SK-N-SH treated with all-trans-retinoic acid at 6 μM for 48 hours (cell line): ENCODE results near the gene SLC39A3.

Experiments
- ATAC-seq: fragments of 200-7000 bp; cut with Tn5 transposase; 3 replicates; pipeline ENCODE4 v1.9.1; 2020; ENCODE audit warnings: mild to moderate bottlenecking, moderate library complexity
- ARNTL ChIP-seq: fragments of 450-650 bp; formaldehyde crosslinking; IDR thresholded peaks from 2 replicates; pipeline ENCODE4 v1.5.0; 2020; ENCODE audit warnings: low read depth, mild to moderate bottlenecking, moderate library complexity, borderline replicate concordance
- BACH2 ChIP-seq: fragments of 250-450 bp; sonication (Bioruptor Pico); IDR thresholded peaks from 2 replicates; pipeline ENCODE4 v1.9.0; 2021; ENCODE audit warnings: mild to moderate bottlenecking, borderline replicate concordance
- CREB5 ChIP-seq: fragments of 250-450 bp; sonication (Bioruptor Pico); IDR thresholded peaks from 2 replicates; pipeline ENCODE4 v1.5.1; 2020; ENCODE audit warnings: low read depth, mild to moderate bottlenecking, moderate library complexity
- CSRNP3 ChIP-seq: fragments of 250-450 bp; sonication (Bioruptor Pico); IDR thresholded peaks from 2 replicates; pipeline ENCODE4 v1.5.1; 2021; ENCODE audit warnings: mild to moderate bottlenecking, moderate library complexity
- ESRRG ChIP-seq: fragments of 250-450 bp; sonication (Bioruptor Pico); IDR thresholded peaks from 2 replicates; pipeline ENCODE4 v1.6.1; 2021; ENCODE audit warnings: mild to moderate bottlenecking
- GLIS3 ChIP-seq: fragments of 250-450 bp; sonication (Bioruptor Pico); IDR thresholded peaks from 2 replicates; pipeline ENCODE4 v1.5.0; 2020; ENCODE audit warnings: mild to moderate bottlenecking, moderate library complexity
- ISL1 ChIP-seq: fragments of 250-450 bp; sonication (Bioruptor Pico); IDR thresholded peaks from 2 replicates; pipeline ENCODE4 v2.1.2; 2022; ENCODE audit warnings: mild to moderate bottlenecking, moderate library complexity
- OSR1 ChIP-seq: fragments of 250-450 bp; sonication (Bioruptor Pico); IDR thresholded peaks from 2 replicates; pipeline ENCODE4 v1.8.0; 2022; ENCODE audit warnings: moderate library complexity, mild to moderate bottlenecking, inconsistent platforms
- POU6F1 ChIP-seq: fragments of 250-450 bp; sonication (Bioruptor Pico); IDR thresholded peaks from 2 replicates; pipeline ENCODE4 v1.8.0; 2021; ENCODE audit warnings: low read depth, mild to moderate bottlenecking, moderate library complexity, borderline replicate concordance
- RARB ChIP-seq: fragments of 250-450 bp; sonication (Bioruptor Pico); IDR thresholded peaks from 2 replicates; pipeline ENCODE4 v1.8.0; 2021; ENCODE audit warnings: mild to moderate bottlenecking, moderate library complexity
- SNAI2 ChIP-seq: fragments of 250-450 bp; sonication (Bioruptor Pico); IDR thresholded peaks from 2 replicates; pipeline ENCODE4 v1.5.0; 2020; ENCODE audit warnings: mild to moderate bottlenecking, moderate library complexity
- TOX ChIP-seq: fragments of 250-450 bp; sonication (Bioruptor Pico); IDR thresholded peaks from 2 replicates; pipeline ENCODE4 v1.8.0; 2021; ENCODE audit warnings: mild to moderate bottlenecking, moderate library complexity, borderline replicate concordance
- TSHZ2 ChIP-seq: fragments of 250-450 bp; sonication (Bioruptor Pico); IDR thresholded peaks from 2 replicates; pipeline ENCODE4 v1.5.0; 2020; ENCODE audit warnings: mild to moderate bottlenecking, moderate library complexity
- ZFP3 ChIP-seq: fragments of 250-450 bp; sonication (Bioruptor Pico); IDR thresholded peaks from 2 replicates; pipeline ENCODE4 v1.5.0; 2020; ENCODE audit warnings: mild to moderate bottlenecking, moderate library complexity
- ZFP30 ChIP-seq: fragments of 450-650 bp; formaldehyde crosslinking; IDR thresholded peaks from 2 replicates; pipeline ENCODE4 v1.5.0; 2022; ENCODE audit warnings: mild to moderate bottlenecking, moderate library complexity
- ZNF565 ChIP-seq: fragments of 450-650 bp; formaldehyde crosslinking; conservative IDR thresholded peaks from 2 replicates; pipeline ENCODE4 v1.5.0; 2020; ENCODE audit warnings: low read depth, mild to moderate bottlenecking, moderate library complexity
- ZNF70 ChIP-seq: fragments of 450-650 bp; formaldehyde crosslinking; IDR thresholded peaks from 2 replicates; pipeline ENCODE4 v1.5.0; 2020; ENCODE audit warnings: mild to moderate bottlenecking, moderate library complexity
- ZNF8 ChIP-seq: fragments of 450-650 bp; formaldehyde crosslinking; IDR thresholded peaks from 2 replicates; pipeline ENCODE4 v1.5.0; 2020; ENCODE audit warnings: mild to moderate bottlenecking, moderate library complexity

SLC39A3 gene

GRCh38 chr19:2759965-2760364 lies 20.1 kb upstream of the SLC39A3 start:
- no peak for ATAC-seq
- TF ChIP-seq TSHZ2 (CRISPR knock-in tag): no peak
- TF ChIP-seq TOX (CRISPR knock-in tag): no peak
- no peak for TF ChIP-seq ESRRG (CRISPR knock-in tag)
- TF ChIP-seq ZNF70 (CRISPR knock-in tag): no peak
- TF ChIP-seq RARB (CRISPR knock-in tag): no peak
- no peak for TF ChIP-seq BACH2
- TF ChIP-seq SNAI2 (CRISPR knock-in tag): no peak
- TF ChIP-seq GLIS3: no peak
- TF ChIP-seq, all 23 proteins: peak for 0

GRCh38 chr19:2759362-2759761 lies 19.5 kb upstream of the SLC39A3 start:
- TF ChIP-seq ZFP3 (no peak), OSR1 (CRISPR knock-in tag) (no peak), ZNF565 (CRISPR knock-in tag) (no peak), TOX (CRISPR knock-in tag) (no peak), CSRNP3 (CRISPR knock-in tag) (no peak), GLIS3 (no peak), ZNF70 (CRISPR knock-in tag) (no peak)

GRCh38 chr19:2758601-2759313 lies 18.9 kb upstream of the SLC39A3 start:
- TF ChIP-seq POU6F1 (CRISPR knock-in tag) (no peak), ESRRG (CRISPR knock-in tag) (no peak), CREB5 (CRISPR knock-in tag) (no peak)
- ATAC-seq: no peak

More at GRCh38 chr19:2759362-2759761, 19.5 kb upstream of the SLC39A3 start:
- ATAC-seq: no peak

- TF ChIP-seq ZFP3 (no peak), RARB (CRISPR knock-in tag) (no peak), ARNTL (no peak)
- ATAC-seq: no peak
Observed at GRCh38 chr19:2756921-2757881, 17.4 kb upstream of the SLC39A3 start.

GRCh38 chr19:2756477-2756876 lies 16.7 kb upstream of the SLC39A3 start:
- no peak for ATAC-seq
- TF ChIP-seq OSR1 (CRISPR knock-in tag) (no peak), BACH2 (no peak), ISL1 (CRISPR knock-in tag) (no peak), CSRNP3 (CRISPR knock-in tag) (no peak), TSHZ2 (CRISPR knock-in tag) (no peak), ZFP30 (CRISPR knock-in tag) (no peak), ZNF565 (CRISPR knock-in tag) (no peak), ZNF70 (CRISPR knock-in tag) (no peak), ZNF8 (CRISPR knock-in tag) (no peak), ESRRG (CRISPR knock-in tag) (no peak)
